Caco-2 (cell line): ENCODE results near the gene FHAD1. TPM values are rescaled to one million over a fixed set of nuclear protein-coding genes. Genes with fewer than 3 reads are reported as not detected.

ENCODE experiments used
- BruUV-seq: library from RNA; stranded (reverse); fragments of 400-500 nt; replicated peaks from 2 replicates; lab custom pipeline; 2021; lab: Mats Ljungman, UMichigan
- CTCF ChIA-PET: fragments of 300-600 bp; sonication (Branson Sonifier 250); formaldehyde crosslinking; loops from one replicate; lab custom pipeline; 2022; ENCODE audit warnings: antibody characterized with exemption; lab: Charles Lee
- POLR2A ChIA-PET: fragments of 300-600 bp; sonication (Branson Sonifier 250); formaldehyde crosslinking; loops from one replicate; lab custom pipeline; 2022; ENCODE audit warnings: antibody characterized with exemption; lab: Charles Lee
- DNase-seq, 2 experiments: peaks; one replicate each; pipeline versions ENCODE4 v3.0.0 to v3.0.0-alpha.2; 2020 to 2022
- H3K27me3 ChIP-seq: replicated peaks from 2 replicates; pipeline ENCODE4 v1.6.0; 2011; ENCODE audit warnings: low read length; ENCODE audit not compliant: control insufficient read depth, insufficient read depth
- H3K36me3 ChIP-seq: 2 replicates; pipeline ENCODE4 v1.5.1; 2011; ENCODE audit warnings: low read length; ENCODE audit not compliant: control insufficient read depth, insufficient read depth
- H3K4me1 ChIP-seq: fragments of 250-450 bp; sonication (Bioruptor Pico); 2 replicates; pipeline ENCODE4 v1.5.1; 2020; ENCODE audit warnings: mild to moderate bottlenecking
- H3K4me3 ChIP-seq: 2 replicates; pipeline ENCODE4 v1.5.1; 2011; ENCODE audit warnings: low read depth, mild to moderate bottlenecking, control low read depth, low read length
- H3K9me3 ChIP-seq: fragments of 250-450 bp; sonication (Bioruptor Pico); 2 replicates; pipeline ENCODE4 v1.5.1; 2020; ENCODE audit warnings: mild to moderate bottlenecking, moderate library complexity
- H3K27ac Mint-ChIP-seq: one replicate; pipeline ENCODE4 v1.8.0; 2022; ENCODE audit warnings: mixed read lengths; ENCODE audit not compliant: unreplicated experiment
- H3K27me3 Mint-ChIP-seq: one replicate; pipeline ENCODE4 v1.8.0; 2022; ENCODE audit warnings: mixed read lengths; ENCODE audit not compliant: insufficient read depth, unreplicated experiment
- H3K36me3 Mint-ChIP-seq: one replicate; pipeline ENCODE4 v1.8.0; 2022; ENCODE audit warnings: mild to moderate bottlenecking, mixed read lengths; ENCODE audit not compliant: insufficient read depth, unreplicated experiment
- H3K4me1 Mint-ChIP-seq: one replicate; pipeline ENCODE4 v1.8.0; 2022; ENCODE audit warnings: low read depth, mixed read lengths; ENCODE audit not compliant: unreplicated experiment
- H3K4me3 Mint-ChIP-seq: one replicate; pipeline ENCODE4 v1.8.0; 2022; ENCODE audit warnings: mild to moderate bottlenecking, moderate library complexity, mixed read lengths; ENCODE audit not compliant: unreplicated experiment
- H3K9me3 Mint-ChIP-seq: one replicate; pipeline ENCODE4 v1.8.0; 2022; ENCODE audit warnings: mixed read lengths; ENCODE audit not compliant: unreplicated experiment
- CTCF ChIP-seq, 2 experiments: fragments of 200-600 bp in 1 of 2; IDR thresholded peaks; 1 replicate in 1 of 2; 2 replicates in 1 of 2; pipeline versions ENCODE4 v1.5.1 to v1.8.0; 2011 to 2022; ENCODE audit warnings: antibody characterized with exemption in 1 of 2, control low read depth in 1 of 2, inconsistent platforms in 1 of 2, low read depth in 1 of 2, low read length in 1 of 2, mild to moderate bottlenecking in 1 of 2, moderate library complexity in 1 of 2; ENCODE audit not compliant: insufficient read depth in 1 of 2, severe bottlenecking in 1 of 2, unreplicated experiment in 1 of 2
- intact Hi-C: fragments of 100-400 bp; cut with micrococcal nuclease; formaldehyde crosslinking; loops from one replicate; pipeline ENCODE4 v1.10.0; 2022; ENCODE audit not compliant: unreplicated experiment
- total RNA-seq: library from RNA; stranded (reverse); gene quantifications from 2 replicates; pipeline ENCODE4 v1.2.3, GENCODE V29; 2022

FHAD1 gene
- total RNA-seq, 1 experiment from 2014 or later, result 0.18 TPM

GRCh38 chr1:15424146-15424667 lies 177.2 kb downstream of the FHAD1 start:
- Histone ChIP-seq H3K4me1 (peaks cover 15% of the 10 kb centered on the region), H3K9me3 (no peaks in the 10 kb centered on the region), H3K36me3 (peaks cover 1% of the 10 kb centered on the region; the same call in 1 of the 2 replicates), H3K27me3 (no peaks in the 10 kb centered on the region), H3K4me3 (no peak overlapping the region)
- H3K36me3 Mint-ChIP-seq, result no peaks in the 10 kb centered on the region
- DNase-seq, result peak; percentile 45 to 54
- no peak overlapping the region for H3K27ac Mint-ChIP-seq
- peaks cover 9% of the 10 kb centered on the region for H3K4me1 Mint-ChIP-seq
- H3K9me3 Mint-ChIP-seq, result no peaks in the 10 kb centered on the region
- H3K4me3 Mint-ChIP-seq, result peak overlapping the region; percentile 8
- intact Hi-C loops, result no loop called here
- TF ChIP-seq CTCF (IDR thresholded peaks at IDR 0.05; ENCODE audit: insufficient read depth in 1 of 2, low read depth in 1 of 2, low read length in 1 of 2, severe bottlenecking in 1 of 2, unreplicated experiment in 1 of 2), result no peak
- ChIA-PET CTCF (no interaction called here), POLR2A (no interaction called here)
- no peaks in the 10 kb centered on the region for H3K27me3 Mint-ChIP-seq
- no TSS peak for BruUV-seq

- intact Hi-C loops, result no loop called here
- CTCF ChIA-PET, result no interaction called here
- H3K4me3 Mint-ChIP-seq, result peak overlapping the region; percentile 8
Observed at GRCh38 chr1:15424981-15425380, 178.0 kb downstream of the FHAD1 start.

GRCh38 chr1:15425521-15425920 lies 178.5 kb downstream of the FHAD1 start:
- H3K27me3 Mint-ChIP-seq, result no peaks in the 10 kb centered on the region
- no peaks in the 10 kb centered on the region for H3K27me3 ChIP-seq
- no peak overlapping the region for H3K4me3 ChIP-seq
- no peaks in the 10 kb centered on the region for H3K9me3 Mint-ChIP-seq
- peaks cover 9% of the 10 kb centered on the region for H3K4me1 Mint-ChIP-seq
- intact Hi-C loops, result no loop called here
- no TSS peak for BruUV-seq
- H3K36me3 ChIP-seq, result peaks cover 1% of the 10 kb centered on the region; the same call in 1 of the 2 replicates
- H3K9me3 ChIP-seq, result no peaks in the 10 kb centered on the region
- peak overlapping the region; percentile 59 for H3K27ac Mint-ChIP-seq
- ChIA-PET CTCF (no interaction called here), POLR2A (no interaction called here)
- H3K4me3 Mint-ChIP-seq, result no peak overlapping the region
- H3K36me3 Mint-ChIP-seq, result no peaks in the 10 kb centered on the region
- no peak for DNase-seq
- no peak for TF ChIP-seq CTCF (IDR thresholded peaks at IDR 0.05; ENCODE audit: insufficient read depth in 1 of 2, low read depth in 1 of 2, low read length in 1 of 2, severe bottlenecking in 1 of 2, unreplicated experiment in 1 of 2)
- H3K4me1 ChIP-seq, result peaks cover 15% of the 10 kb centered on the region

More at GRCh38 chr1:15424981-15425380, 178.0 kb downstream of the FHAD1 start:
- TF ChIP-seq CTCF (IDR thresholded peaks at IDR 0.05; ENCODE audit: insufficient read depth in 1 of 2, low read depth in 1 of 2, low read length in 1 of 2, severe bottlenecking in 1 of 2, unreplicated experiment in 1 of 2), result no peak
- no peaks in the 10 kb centered on the region for H3K9me3 ChIP-seq
- no TSS peak for BruUV-seq
- peaks cover 1% of the 10 kb centered on the region; the same call in 1 of the 2 replicates for H3K36me3 ChIP-seq
- Mint-ChIP-seq H3K9me3 (no peaks in the 10 kb centered on the region), H3K36me3 (no peaks in the 10 kb centered on the region), H3K27ac (no peak overlapping the region), H3K4me1 (peaks cover 9% of the 10 kb centered on the region), H3K27me3 (no peaks in the 10 kb centered on the region)
- H3K27me3 ChIP-seq, result no peaks in the 10 kb centered on the region
- DNase-seq, result no peak
- POLR2A ChIA-PET, result no interaction called here
- H3K4me1 ChIP-seq, result peaks cover 15% of the 10 kb centered on the region
- no peak overlapping the region for H3K4me3 ChIP-seq
